Heart left ventricle (tissue), 13 donors: ENCODE measurements around the gene LONRF2.

Experiments
- CTCF ChIP-seq, 12 donors: fragments of 200-600 bp; sonication (generic) in 4 of 12; IDR thresholded peaks; one replicate each; pipeline versions ENCODE4 v1.5.0 to v1.8.0; 2018 to 2022; ENCODE audit warnings: antibody characterized with exemption in 12 of 12, mild to moderate bottlenecking in 5 of 12
- POLR2A ChIP-seq, 2 donors: fragments of 450-650 bp; IDR thresholded peaks; one replicate each; pipeline ENCODE4 v1.6.1; 2017; ENCODE audit warnings: antibody characterized with exemption in 2 of 2, mild to moderate bottlenecking in 2 of 2, moderate library complexity in 2 of 2
- donor health status: ischemic (EF 13 %, LVEDD 7.1; RV severe dilation, severe dysfunction).
- donor health status: DM: no; HTN: yes; CAD: no.
- donor health status: DM: no; HTN: no; CAD: no.
- donor health status: ischemic (EF 25% LVEDD 6.9; RV normal size, moderate dysfunction).
- donor health status: ischemic (EF 25% LVEDD 5.7; RV mildly dilated, moderate dysfunction).
- donor health status: ischemic (EF 35%, LVEDD 5.7; RV mildly dilated, moderate dysfunction).
- donor health status: nonischemic (EF 11% LVEDD 7.7; RV severe dilation, severe dysfunction).
- donor health status: DM: yes; HTN: yes; CAD: no.
- donor health status: PGD.
- donor health status: ischemic (EF 29% LVEDD 5.4; RV normal size, mild dysfunction).
- donor health status: nonischemic (EF 23%, LVEDD 6.1; RV moderate dilation, normal function).

GRCh38 chr2:100273387-100273786, 48.9 kb downstream of the LONRF2 start:
- TF ChIP-seq CTCF (IDR thresholded peaks at IDR 0.05) (no peak), POLR2A (IDR thresholded peaks at IDR 0.05) (no peak)
